HG03095 (cell line): ENCODE data around the gene TBL3.
A peak's percentile ranks its signal among the peaks of the same experiment; 100 is the strongest.

Source experiments
- ATAC-seq: cut with Tn5 transposase; IDR thresholded peaks from one replicate; pipeline ENCODE4 v1.9.1; 2021; ENCODE audit warnings: moderate library complexity; ENCODE audit not compliant: unreplicated experiment

The TBL3 gene

GRCh38 chr16:1981398-1981836 is 9.6 kb downstream of the TBL3 start, which contains the start of gene NOXO1:
Gene NOXO1, minus strand, starts transcription at chr16:1981469. Its CDS starts 290 bp downstream, at chr16:1981179.
- no peak for ATAC-seq

- no peak for ATAC-seq
These were observed 10.2 kb downstream of the TBL3 start for GRCh38 chr16:1982013-1982433.

- ATAC-seq = no peak
These were observed 11.2 kb downstream of the TBL3 start for GRCh38 chr16:1982991-1983543.

- peak; percentile 61 for ATAC-seq
These were observed 11.9 kb downstream of the TBL3 start, which contains the start of gene GFER for GRCh38 chr16:1983544-1984346. Gene GFER, plus strand, starts transcription at chr16:1984193. Its CDS starts 26 bp downstream, at chr16:1984219.

GRCh38 chr16:1984347-1985225 is 12.7 kb downstream of the TBL3 start:
- ATAC-seq = no peak

GRCh38 chr16:1985466-1986150 is 13.8 kb downstream of the TBL3 start:
- ATAC-seq = no peak

- no peak for ATAC-seq
These were observed 15.3 kb downstream of the TBL3 start for GRCh38 chr16:1987198-1987597.

GRCh38 chr16:1989209-1990100 is 17.6 kb downstream of the TBL3 start, which contains the start of gene SYNGR3:
Gene SYNGR3, plus strand, starts transcription at chr16:1989970. Its CDS starts 133 bp downstream, at chr16:1990103.
- ATAC-seq = no peak

GRCh38 chr16:1990101-1990350 is 18.2 kb downstream of the TBL3 start:
- no peak for ATAC-seq

- no peak for ATAC-seq
These were observed 18.7 kb downstream of the TBL3 start for GRCh38 chr16:1990351-1991134.

- no peak for ATAC-seq
These were observed 19.3 kb downstream of the TBL3 start for GRCh38 chr16:1991135-1991551.

GRCh38 chr16:1991588-1991947 is 19.7 kb downstream of the TBL3 start:
- ATAC-seq = no peak

GRCh38 chr16:1991948-1992703 is 20.3 kb downstream of the TBL3 start:
- peak; percentile 40 for ATAC-seq

- no peak for ATAC-seq
These were observed 21.0 kb downstream of the TBL3 start for GRCh38 chr16:1992704-1993317.

GRCh38 chr16:1993731-1994131 is 21.9 kb downstream of the TBL3 start:
- ATAC-seq = no peak

GRCh38 chr16:1997494-1998359 is 25.9 kb downstream of the TBL3 start:
- ATAC-seq = no peak

GRCh38 chr16:1998360-1998835 is 26.5 kb downstream of the TBL3 start:
- ATAC-seq = no peak
